ENCODE measurements around the gene DTHD1. TPM values are rescaled to one million over a fixed set of nuclear protein-coding genes. Genes with fewer than 3 reads are reported as not detected.

DTHD1 gene
- total RNA-seq, 2 donors from 2014 or later, result 0.08 TPM; not detected in 1

DNA sequence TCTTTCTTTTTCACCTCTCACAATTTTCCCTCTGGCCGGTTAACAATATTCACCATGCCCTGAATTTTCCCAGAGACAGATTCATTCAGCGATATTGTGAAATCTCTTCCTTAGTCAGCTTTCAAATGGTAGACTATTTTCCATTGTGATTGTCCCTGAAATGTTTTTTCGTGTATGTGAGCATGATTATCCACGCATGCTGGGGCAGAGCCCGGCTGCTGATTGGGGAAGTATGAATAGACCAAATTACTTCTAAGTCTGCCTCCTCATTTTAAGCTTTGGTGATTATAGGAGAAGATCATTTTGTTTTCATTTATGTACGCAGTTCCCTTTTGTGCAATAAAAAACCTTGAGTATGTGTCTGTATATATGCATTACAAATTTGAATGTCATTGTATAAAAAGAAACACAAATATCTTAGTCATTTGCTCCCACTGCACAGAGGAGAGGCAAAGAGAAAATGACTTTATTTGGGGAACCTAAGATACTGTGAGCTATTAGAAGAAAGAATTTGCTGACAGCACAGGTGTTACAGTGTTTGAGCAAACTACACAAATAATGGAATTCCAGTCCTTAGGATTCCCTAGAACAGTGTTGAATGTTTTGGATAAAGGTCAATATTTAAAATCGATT is 11.3 kb downstream of the DTHD1 start:
- no peaks in the 10 kb centered on the region for H3K27me3 ChIP-seq
- intact Hi-C loops (cut with DNase I), result no loop called here
- no peak overlapping the region for H3K9ac ChIP-seq (ENCODE audit: low read depth in 2 of 2, low read length in 2 of 2)
- DNase-seq, result no peak
- no peak overlapping the region for H3K27ac ChIP-seq
- no peaks in the 10 kb centered on the region for H3K36me3 ChIP-seq
- TF ChIP-seq, protein P1, sequence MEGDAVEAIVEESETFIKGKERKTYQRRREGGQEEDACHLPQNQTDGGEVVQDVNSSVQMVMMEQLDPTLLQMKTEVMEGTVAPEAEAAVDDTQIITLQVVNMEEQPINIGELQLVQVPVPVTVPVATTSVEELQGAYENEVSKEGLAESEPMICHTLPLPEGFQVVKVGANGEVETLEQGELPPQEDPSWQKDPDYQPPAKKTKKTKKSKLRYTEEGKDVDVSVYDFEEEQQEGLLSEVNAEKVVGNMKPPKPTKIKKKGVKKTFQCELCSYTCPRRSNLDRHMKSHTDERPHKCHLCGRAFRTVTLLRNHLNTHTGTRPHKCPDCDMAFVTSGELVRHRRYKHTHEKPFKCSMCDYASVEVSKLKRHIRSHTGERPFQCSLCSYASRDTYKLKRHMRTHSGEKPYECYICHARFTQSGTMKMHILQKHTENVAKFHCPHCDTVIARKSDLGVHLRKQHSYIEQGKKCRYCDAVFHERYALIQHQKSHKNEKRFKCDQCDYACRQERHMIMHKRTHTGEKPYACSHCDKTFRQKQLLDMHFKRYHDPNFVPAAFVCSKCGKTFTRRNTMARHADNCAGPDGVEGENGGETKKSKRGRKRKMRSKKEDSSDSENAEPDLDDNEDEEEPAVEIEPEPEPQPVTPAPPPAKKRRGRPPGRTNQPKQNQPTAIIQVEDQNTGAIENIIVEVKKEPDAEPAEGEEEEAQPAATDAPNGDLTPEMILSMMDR (IDR thresholded peaks at IDR 0.05), result no peak
- no peak overlapping the region for H3K4me3 ChIP-seq
- no peaks in the 10 kb centered on the region for H3K4me1 ChIP-seq
- no peaks in the 10 kb centered on the region for H3K9me3 ChIP-seq

DNA sequence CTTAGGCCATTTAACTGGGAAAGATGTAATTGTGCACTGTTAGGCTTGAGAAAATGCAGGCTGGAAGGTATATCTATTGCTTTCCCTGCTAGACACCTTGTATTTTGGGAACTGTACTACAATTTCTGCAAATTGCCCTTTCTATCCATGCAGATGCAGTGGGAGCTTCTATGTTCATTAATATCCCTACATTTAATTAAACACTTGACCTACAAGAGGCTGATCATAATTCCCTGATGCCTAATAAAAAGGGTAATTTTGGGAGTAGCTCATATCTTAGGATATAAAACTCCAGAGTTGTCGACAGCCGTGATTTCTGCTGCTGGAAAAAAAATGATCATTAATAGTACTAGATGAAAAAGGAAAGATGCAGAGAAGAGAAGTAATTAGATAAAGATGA is 19.7 kb downstream of the DTHD1 start:
- Histone ChIP-seq H3K27me3 (no peaks in the 10 kb centered on the region), H3K9ac (ENCODE audit: low read depth in 2 of 2, low read length in 2 of 2) (no peak overlapping the region), H3K4me1 (no peaks in the 10 kb centered on the region), H3K36me3 (no peaks in the 10 kb centered on the region), H3K4me3 (no peak overlapping the region), H3K9me3 (no peaks in the 10 kb centered on the region), H3K27ac (no peak overlapping the region)
- DNase-seq, result no peak
- TF ChIP-seq, protein P1 (IDR thresholded peaks at IDR 0.05), result no peak
- intact Hi-C loops (cut with DNase I), result no loop called here

DNA sequence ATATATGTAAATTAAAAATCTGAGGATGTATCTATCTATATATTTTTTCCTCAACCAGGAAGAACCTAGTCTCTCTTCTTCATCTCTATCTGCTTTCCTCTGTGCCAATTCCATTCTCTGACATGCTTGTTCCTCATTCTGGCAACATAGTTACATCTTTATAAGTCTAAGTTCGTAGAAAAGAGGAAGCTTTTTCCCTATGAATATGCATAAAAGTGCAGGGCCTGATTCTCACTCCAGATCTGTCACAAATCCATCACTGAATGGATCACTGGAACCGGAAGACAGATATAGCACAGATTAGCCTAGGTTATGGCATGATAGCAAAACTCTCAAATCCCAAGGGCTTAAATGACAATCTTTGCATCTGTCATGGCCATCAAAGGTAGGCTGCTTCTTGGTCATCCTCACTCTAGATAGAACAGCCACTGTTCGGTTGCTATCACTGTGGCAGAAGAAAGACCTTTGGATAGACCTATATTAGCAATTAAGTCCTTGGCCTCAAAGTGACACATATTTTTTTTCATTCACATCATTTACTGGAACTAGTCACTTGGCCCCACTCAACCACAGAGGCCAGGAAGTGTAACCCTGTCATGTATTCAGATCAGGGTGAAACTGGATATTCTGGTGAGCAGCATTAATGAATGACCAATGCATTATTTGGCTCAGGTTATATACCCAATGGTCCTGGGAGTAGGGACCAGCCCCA is 22.2 kb downstream of the DTHD1 start:
- Histone ChIP-seq H3K4me3 (no peak overlapping the region), H3K4me1 (no peaks in the 10 kb centered on the region), H3K27me3 (no peaks in the 10 kb centered on the region), H3K9ac (ENCODE audit: low read depth in 2 of 2, low read length in 2 of 2) (no peak overlapping the region), H3K36me3 (no peaks in the 10 kb centered on the region), H3K27ac (no peak overlapping the region), H3K9me3 (no peaks in the 10 kb centered on the region)
- TF ChIP-seq, protein P1 (IDR thresholded peaks at IDR 0.05), result no peak
- no peak for DNase-seq
- intact Hi-C loops (cut with DNase I), result no loop called here

DNA sequence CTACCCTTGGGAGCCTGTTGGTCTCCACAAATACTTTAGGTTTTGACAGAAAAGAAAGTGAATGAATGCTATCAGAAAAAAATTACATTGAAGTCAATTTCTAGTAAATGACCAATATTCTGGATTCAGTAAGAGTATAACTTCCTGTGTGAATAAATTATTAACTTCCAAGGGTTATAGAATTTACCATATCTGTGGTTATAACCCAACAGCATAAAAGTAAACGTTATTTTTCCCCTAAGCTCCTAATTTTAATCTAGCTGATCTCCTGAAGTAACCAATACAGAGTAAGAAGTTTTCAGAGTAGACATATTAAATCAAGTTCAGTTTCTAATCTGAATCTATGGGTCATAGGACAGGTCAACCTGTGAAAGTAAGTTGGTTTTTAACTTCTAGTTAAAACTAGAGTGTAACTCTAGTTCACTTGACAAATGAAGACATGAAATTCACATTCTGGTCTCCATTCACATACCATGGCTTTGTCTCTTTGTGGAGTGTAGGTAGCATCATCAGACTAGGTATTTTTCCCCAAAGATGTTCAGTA is 22.8 kb downstream of the DTHD1 start:
- TF ChIP-seq, protein P1 (IDR thresholded peaks at IDR 0.05), result no peak

DNA sequence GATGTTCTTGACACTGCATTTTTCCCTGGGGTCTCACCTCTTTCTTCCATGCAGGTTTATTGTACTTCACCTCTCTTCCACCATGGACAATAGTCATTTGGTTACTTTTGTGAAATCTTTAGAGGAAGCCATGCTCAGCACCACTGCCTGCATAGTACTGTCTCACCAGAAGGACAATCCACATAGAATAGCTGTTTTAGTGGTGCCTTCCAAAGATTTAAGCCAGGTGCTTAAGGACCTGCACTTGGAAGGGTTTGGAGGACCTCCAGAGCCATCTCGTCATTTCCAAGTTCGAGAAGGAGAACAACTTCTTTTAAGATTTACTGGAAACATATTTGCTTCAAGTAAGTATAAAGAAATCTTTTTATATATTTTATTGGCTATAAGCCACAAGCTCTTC is 26.7 kb downstream of the DTHD1 start:
- Histone ChIP-seq H3K9ac (ENCODE audit: low read depth in 2 of 2, low read length in 2 of 2) (no peak overlapping the region), H3K27me3 (no peaks in the 10 kb centered on the region), H3K36me3 (no peaks in the 10 kb centered on the region), H3K4me3 (no peak overlapping the region), H3K4me1 (no peaks in the 10 kb centered on the region), H3K27ac (no peak overlapping the region), H3K9me3 (no peaks in the 10 kb centered on the region)
- no peak for DNase-seq
- intact Hi-C loops (cut with DNase I), result no loop called here
- TF ChIP-seq, protein P1 (IDR thresholded peaks at IDR 0.05), result no peak

More for the DNA sequence above, 22.8 kb downstream of the DTHD1 start:
- no peak overlapping the region for H3K27ac ChIP-seq
- DNase-seq, result no peak
- no peak overlapping the region for H3K9ac ChIP-seq (ENCODE audit: low read depth in 2 of 2, low read length in 2 of 2)
- H3K27me3 ChIP-seq, result no peaks in the 10 kb centered on the region
- H3K4me1 ChIP-seq, result no peaks in the 10 kb centered on the region
- no peaks in the 10 kb centered on the region for H3K9me3 ChIP-seq
- no peak overlapping the region for H3K4me3 ChIP-seq
- H3K36me3 ChIP-seq, result no peaks in the 10 kb centered on the region
- intact Hi-C loops (cut with DNase I), result no loop called here
